Measurements from ENCODE around the gene DEFB110.

DEFB110 gene

DNA sequence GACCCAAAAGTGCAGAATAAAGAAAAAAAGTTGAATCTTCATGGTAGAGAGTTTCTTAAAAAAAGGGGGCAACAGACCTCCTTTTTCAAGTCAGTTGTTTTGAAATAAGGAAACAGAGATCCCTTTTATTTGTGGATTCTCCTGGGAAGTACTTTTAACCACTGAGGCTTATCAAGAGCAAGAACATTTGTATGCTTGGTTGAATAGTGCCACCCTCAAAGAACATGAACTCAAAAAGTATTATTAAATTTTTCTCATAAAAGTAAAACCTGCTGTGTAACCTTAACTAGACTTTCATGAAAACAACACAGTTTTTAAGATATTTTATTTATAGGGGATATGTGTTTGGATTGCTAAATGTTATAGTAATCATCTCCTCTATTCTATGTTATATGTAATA lies at the start of gene DEFB110:
Gene DEFB110 (minus strand): TSS at position 101 of the 400 bp plus-strand sequence. CDS start 59 bp downstream, at position 42.
- Histone ChIP-seq H3K27ac (ENCODE audit: low read depth in 2 of 2, low read length in 2 of 2) (no peak within 1 kb of the TSS), H3K9ac (ENCODE audit: low read depth in 1 of 2, low read length in 2 of 2) (no peak within 1 kb of the TSS), H3K4me3 (ENCODE audit: low read length in 2 of 2) (no peak within 1 kb of the TSS), H3K36me3 (ENCODE audit: control insufficient read depth in 2 of 2, insufficient read depth in 2 of 2, low read length in 2 of 2) (no peaks in the 10 kb centered on the region), H3K4me1 (ENCODE audit: control insufficient read depth in 2 of 2, insufficient read depth in 2 of 2, low read length in 2 of 2) (no peaks in the 10 kb centered on the region), H3K9me3 (ENCODE audit: control insufficient read depth in 2 of 2, low read length in 2 of 2) (no peaks in the 10 kb centered on the region), H3K27me3 (ENCODE audit: control insufficient read depth in 2 of 2, insufficient read depth in 2 of 2, low read length in 2 of 2) (no peaks in the 10 kb centered on the region)

DNA sequence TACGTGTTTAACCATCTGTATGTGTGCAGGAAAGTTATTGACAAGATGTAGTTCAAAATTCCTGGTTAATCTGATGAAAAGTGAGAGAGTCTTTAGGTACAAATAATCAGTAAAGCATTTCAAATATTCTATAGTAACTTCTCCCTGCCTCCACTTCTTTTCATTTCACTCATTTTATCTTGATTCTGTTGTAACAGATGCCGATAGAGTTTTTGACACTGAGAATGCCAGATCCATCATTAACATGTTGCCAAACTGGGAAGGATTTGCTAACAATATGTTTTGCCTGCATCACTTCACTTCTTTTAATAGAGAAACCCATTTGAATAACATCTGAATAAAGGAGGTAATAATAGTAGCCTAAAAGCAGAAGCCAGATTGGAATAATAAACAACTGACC lies 48.3 kb upstream of the DEFB110 start:
- Histone ChIP-seq H3K9ac (ENCODE audit: low read depth in 1 of 2, low read length in 2 of 2) (no peak overlapping the region), H3K27me3 (ENCODE audit: control insufficient read depth in 2 of 2, insufficient read depth in 2 of 2, low read length in 2 of 2) (no peaks in the 10 kb centered on the region), H3K9me3 (ENCODE audit: control insufficient read depth in 2 of 2, low read length in 2 of 2) (no peaks in the 10 kb centered on the region), H3K27ac (ENCODE audit: low read depth in 2 of 2, low read length in 2 of 2) (no peak overlapping the region), H3K36me3 (ENCODE audit: control insufficient read depth in 2 of 2, insufficient read depth in 2 of 2, low read length in 2 of 2) (no peaks in the 10 kb centered on the region), H3K4me3 (ENCODE audit: low read length in 2 of 2) (no peak overlapping the region), H3K4me1 (ENCODE audit: control insufficient read depth in 2 of 2, insufficient read depth in 2 of 2, low read length in 2 of 2) (no peaks in the 10 kb centered on the region)

DNA sequence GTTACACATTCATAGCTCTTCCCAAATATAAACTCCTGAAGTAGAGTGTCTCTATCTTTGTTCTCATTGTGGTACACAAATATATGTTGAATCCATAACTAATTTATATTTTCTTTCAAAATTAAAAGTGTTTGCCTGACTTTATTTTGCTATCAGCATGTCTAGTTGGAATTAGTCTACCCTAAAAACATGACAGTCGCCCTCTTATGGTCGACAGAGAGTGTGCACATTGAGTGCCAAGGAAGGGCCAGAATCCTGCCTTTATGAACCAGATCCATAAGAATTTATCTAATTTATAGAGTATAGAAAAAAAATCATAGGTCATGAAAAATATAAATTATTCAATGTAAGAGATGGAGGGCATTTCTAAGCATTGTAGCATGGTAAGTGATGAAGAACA lies 40.3 kb upstream of the DEFB110 start:
- Histone ChIP-seq H3K4me3 (ENCODE audit: low read length in 2 of 2) (no peak overlapping the region), H3K27ac (ENCODE audit: low read depth in 2 of 2, low read length in 2 of 2) (no peak overlapping the region), H3K9me3 (ENCODE audit: control insufficient read depth in 2 of 2, low read length in 2 of 2) (no peaks in the 10 kb centered on the region), H3K4me1 (ENCODE audit: control insufficient read depth in 2 of 2, insufficient read depth in 2 of 2, low read length in 2 of 2) (no peaks in the 10 kb centered on the region), H3K9ac (ENCODE audit: low read depth in 1 of 2, low read length in 2 of 2) (no peak overlapping the region), H3K27me3 (ENCODE audit: control insufficient read depth in 2 of 2, insufficient read depth in 2 of 2, low read length in 2 of 2) (no peaks in the 10 kb centered on the region), H3K36me3 (ENCODE audit: control insufficient read depth in 2 of 2, insufficient read depth in 2 of 2, low read length in 2 of 2) (no peaks in the 10 kb centered on the region)

DNA sequence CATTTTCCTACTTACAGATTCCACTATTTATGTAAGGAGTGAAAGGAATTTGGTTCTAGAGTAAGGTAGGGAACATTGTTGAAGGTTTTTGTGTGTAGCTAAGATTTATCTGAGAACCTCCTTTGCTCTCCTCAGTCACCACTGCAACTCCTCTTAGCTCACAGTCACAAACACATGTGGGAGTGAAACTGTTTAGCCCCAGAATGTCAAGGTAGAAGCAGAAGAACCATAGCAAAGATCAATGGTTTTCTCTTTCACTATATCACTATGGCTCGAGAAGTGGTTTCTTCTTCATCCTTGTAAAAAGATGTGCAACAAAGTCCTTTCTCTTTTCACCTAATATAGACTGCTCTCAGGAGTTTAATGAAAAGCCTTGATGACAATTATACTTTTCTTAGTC lies 34.4 kb upstream of the DEFB110 start:
- Histone ChIP-seq H3K4me3 (ENCODE audit: low read length in 2 of 2) (no peak overlapping the region), H3K9me3 (ENCODE audit: control insufficient read depth in 2 of 2, low read length in 2 of 2) (no peaks in the 10 kb centered on the region), H3K27ac (ENCODE audit: low read depth in 2 of 2, low read length in 2 of 2) (no peak overlapping the region), H3K9ac (ENCODE audit: low read depth in 1 of 2, low read length in 2 of 2) (no peak overlapping the region), H3K36me3 (ENCODE audit: control insufficient read depth in 2 of 2, insufficient read depth in 2 of 2, low read length in 2 of 2) (no peaks in the 10 kb centered on the region), H3K4me1 (ENCODE audit: control insufficient read depth in 2 of 2, insufficient read depth in 2 of 2, low read length in 2 of 2) (no peaks in the 10 kb centered on the region), H3K27me3 (ENCODE audit: control insufficient read depth in 2 of 2, insufficient read depth in 2 of 2, low read length in 2 of 2) (no peaks in the 10 kb centered on the region)

DNA sequence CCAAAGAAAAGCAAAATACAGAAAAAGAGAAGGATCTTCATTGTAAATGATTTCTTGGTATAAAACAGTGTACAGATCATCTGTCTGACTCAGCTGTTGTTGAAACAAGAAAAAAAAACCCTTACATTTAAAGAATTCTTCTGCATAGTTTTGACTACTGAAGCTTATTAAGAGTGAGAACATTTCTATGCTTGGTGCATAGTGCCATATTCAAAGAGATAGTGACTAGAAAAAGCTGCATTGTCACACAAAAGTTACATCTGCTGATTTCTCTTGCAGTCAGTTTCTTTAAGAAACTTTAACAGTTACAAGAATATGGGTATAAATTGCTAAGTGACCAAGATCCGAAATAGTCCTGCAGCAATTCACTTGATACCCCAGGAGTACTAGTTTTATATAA lies 28.0 kb upstream of the DEFB110 start, which contains the start of gene DEFB112:
Gene DEFB112 (minus strand): TSS at position 101 of the 400 bp plus-strand sequence. CDS start 60 bp downstream, at position 41.
- H3K27ac ChIP-seq (ENCODE audit: low read depth in 2 of 2, low read length in 2 of 2): no peak within 1 kb of the TSS
- no peaks in the 10 kb centered on the region for H3K27me3 ChIP-seq (ENCODE audit: control insufficient read depth in 2 of 2, insufficient read depth in 2 of 2, low read length in 2 of 2)
- H3K4me1 ChIP-seq (ENCODE audit: control insufficient read depth in 2 of 2, insufficient read depth in 2 of 2, low read length in 2 of 2): no peaks in the 10 kb centered on the region
- H3K4me3 ChIP-seq (ENCODE audit: low read length in 2 of 2): no peak within 1 kb of the TSS
- H3K9me3 ChIP-seq (ENCODE audit: control insufficient read depth in 2 of 2, low read length in 2 of 2): no peaks in the 10 kb centered on the region
- H3K9ac ChIP-seq (ENCODE audit: low read depth in 1 of 2, low read length in 2 of 2): no peak within 1 kb of the TSS
- H3K36me3 ChIP-seq (ENCODE audit: control insufficient read depth in 2 of 2, insufficient read depth in 2 of 2, low read length in 2 of 2): no peaks in the 10 kb centered on the region

DNA sequence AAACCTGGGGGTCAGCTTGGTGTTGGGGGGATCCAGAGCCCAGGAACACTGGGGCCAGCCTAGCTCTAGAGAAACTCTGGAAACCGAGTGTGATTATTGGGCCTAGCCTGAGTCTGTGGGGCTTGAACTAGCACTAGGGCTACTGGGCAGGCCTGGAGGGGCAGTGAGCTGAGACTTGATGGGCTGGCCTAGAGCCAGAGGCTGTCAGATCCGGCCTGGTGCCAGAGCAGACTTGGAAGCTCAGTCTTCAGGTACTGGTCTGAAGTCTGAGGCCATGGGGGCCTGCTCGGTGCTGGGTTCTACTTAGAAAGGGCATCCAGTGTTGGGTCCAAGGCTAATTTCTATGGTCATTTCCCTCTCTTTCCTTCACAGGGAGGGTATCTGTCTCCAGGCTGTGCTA lies 25.2 kb upstream of the DEFB110 start:
- Histone ChIP-seq H3K27me3 (ENCODE audit: control insufficient read depth in 2 of 2, insufficient read depth in 2 of 2, low read length in 2 of 2) (no peaks in the 10 kb centered on the region), H3K4me1 (ENCODE audit: control insufficient read depth in 2 of 2, insufficient read depth in 2 of 2, low read length in 2 of 2) (no peaks in the 10 kb centered on the region), H3K36me3 (ENCODE audit: control insufficient read depth in 2 of 2, insufficient read depth in 2 of 2, low read length in 2 of 2) (no peaks in the 10 kb centered on the region), H3K4me3 (ENCODE audit: low read length in 2 of 2) (no peak overlapping the region), H3K27ac (ENCODE audit: low read depth in 2 of 2, low read length in 2 of 2) (no peak overlapping the region), H3K9me3 (ENCODE audit: control insufficient read depth in 2 of 2, low read length in 2 of 2) (no peaks in the 10 kb centered on the region), H3K9ac (ENCODE audit: low read depth in 1 of 2, low read length in 2 of 2) (no peak overlapping the region)

DNA sequence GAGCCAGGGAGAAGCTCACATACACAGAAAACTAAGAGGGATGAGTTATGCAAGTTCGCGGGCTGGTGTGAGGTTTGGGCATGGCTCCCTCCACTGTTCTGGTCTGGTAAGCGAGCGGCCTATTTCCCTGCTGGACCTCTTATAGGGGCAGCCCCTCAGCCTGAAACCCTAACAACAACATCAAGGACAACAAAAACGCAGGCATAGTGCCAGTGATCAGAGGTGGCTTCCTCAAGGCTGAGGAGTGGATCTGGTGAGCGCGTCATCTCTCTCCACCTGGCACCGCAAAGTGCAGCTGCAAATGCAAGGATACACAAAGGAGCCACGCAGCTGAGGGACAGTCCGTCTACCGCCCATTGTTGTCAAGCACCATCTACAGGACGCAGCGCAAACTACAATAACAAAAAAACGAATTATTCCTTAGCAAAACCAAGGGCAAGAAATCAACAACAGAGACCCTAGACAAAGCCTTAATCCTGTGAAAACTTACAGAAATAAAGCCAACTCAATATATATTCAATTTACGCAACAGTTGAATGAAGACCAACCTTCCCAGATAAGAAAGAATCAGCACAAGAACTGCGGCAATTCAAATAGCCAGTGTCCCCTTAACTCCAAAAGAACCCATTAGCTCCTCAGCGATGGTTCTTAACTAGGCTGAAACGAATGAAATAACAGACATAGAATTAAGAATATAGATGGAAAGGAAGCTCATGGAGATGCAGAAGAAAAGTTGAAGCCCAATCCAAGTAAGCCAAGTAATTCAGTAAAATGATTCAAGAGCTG lies 9.2 kb upstream of the DEFB110 start:
- Histone ChIP-seq H3K4me3 (ENCODE audit: low read length in 2 of 2) (no peak overlapping the region), H3K4me1 (ENCODE audit: control insufficient read depth in 2 of 2, insufficient read depth in 2 of 2, low read length in 2 of 2) (no peaks in the 10 kb centered on the region), H3K9me3 (ENCODE audit: control insufficient read depth in 2 of 2, low read length in 2 of 2) (no peaks in the 10 kb centered on the region), H3K27me3 (ENCODE audit: control insufficient read depth in 2 of 2, insufficient read depth in 2 of 2, low read length in 2 of 2) (no peaks in the 10 kb centered on the region), H3K27ac (ENCODE audit: low read depth in 2 of 2, low read length in 2 of 2) (no peak overlapping the region), H3K9ac (ENCODE audit: low read depth in 1 of 2, low read length in 2 of 2) (no peak overlapping the region), H3K36me3 (ENCODE audit: control insufficient read depth in 2 of 2, insufficient read depth in 2 of 2, low read length in 2 of 2) (no peaks in the 10 kb centered on the region)

DNA sequence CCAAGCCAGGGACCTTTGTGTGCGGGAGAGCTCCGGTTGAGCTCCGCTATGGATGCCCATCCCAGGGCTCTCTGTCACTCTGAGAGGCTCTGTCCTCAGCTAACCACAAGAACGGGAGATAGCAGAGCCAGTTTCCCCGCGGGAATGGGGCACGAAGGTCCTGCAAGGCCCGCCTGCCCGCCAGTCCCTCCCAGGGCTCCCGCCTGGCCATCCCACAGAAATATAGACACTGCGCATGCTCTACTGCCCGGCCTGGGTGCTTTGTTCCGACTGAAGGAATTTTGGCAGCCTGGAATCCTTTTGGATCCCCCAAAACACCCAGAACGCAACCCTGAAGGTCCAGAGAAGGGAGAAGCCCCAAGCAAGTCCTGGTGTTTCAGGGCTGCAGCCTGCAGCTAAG lies 8.6 kb upstream of the DEFB110 start:
- Histone ChIP-seq H3K36me3 (ENCODE audit: control insufficient read depth in 2 of 2, insufficient read depth in 2 of 2, low read length in 2 of 2) (no peaks in the 10 kb centered on the region), H3K9ac (ENCODE audit: low read depth in 1 of 2, low read length in 2 of 2) (no peak overlapping the region), H3K27ac (ENCODE audit: low read depth in 2 of 2, low read length in 2 of 2) (no peak overlapping the region), H3K9me3 (ENCODE audit: control insufficient read depth in 2 of 2, low read length in 2 of 2) (no peaks in the 10 kb centered on the region), H3K4me1 (ENCODE audit: control insufficient read depth in 2 of 2, insufficient read depth in 2 of 2, low read length in 2 of 2) (no peaks in the 10 kb centered on the region), H3K4me3 (ENCODE audit: low read length in 2 of 2) (no peak overlapping the region), H3K27me3 (ENCODE audit: control insufficient read depth in 2 of 2, insufficient read depth in 2 of 2, low read length in 2 of 2) (no peaks in the 10 kb centered on the region)

DNA sequence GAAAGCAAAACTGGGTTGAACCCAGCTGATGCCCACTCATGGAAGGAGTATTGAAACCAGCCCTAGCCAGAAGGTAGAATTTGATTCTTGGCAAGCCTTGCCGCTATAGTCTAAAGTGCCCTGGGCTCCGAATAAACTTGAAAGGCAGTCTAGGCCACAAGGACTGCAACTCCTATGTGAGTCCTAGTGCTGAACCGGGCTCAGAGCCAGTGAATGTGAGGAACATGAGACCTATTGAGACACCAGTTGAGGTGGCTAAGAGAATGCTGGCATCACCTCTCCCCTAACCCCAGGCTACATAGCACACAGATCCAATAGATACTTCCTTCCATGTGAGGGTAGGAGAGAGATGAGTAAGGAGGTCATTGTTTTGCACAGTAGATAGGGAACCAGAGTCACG lies 3.5 kb upstream of the DEFB110 start:
- H3K27ac ChIP-seq (ENCODE audit: low read depth in 2 of 2, low read length in 2 of 2): no peak overlapping the region
- H3K4me3 ChIP-seq (ENCODE audit: low read length in 2 of 2): no peak overlapping the region
- H3K36me3 ChIP-seq (ENCODE audit: control insufficient read depth in 2 of 2, insufficient read depth in 2 of 2, low read length in 2 of 2): no peaks in the 10 kb centered on the region
- no peak overlapping the region for H3K9ac ChIP-seq (ENCODE audit: low read depth in 1 of 2, low read length in 2 of 2)
- H3K27me3 ChIP-seq (ENCODE audit: control insufficient read depth in 2 of 2, insufficient read depth in 2 of 2, low read length in 2 of 2): no peaks in the 10 kb centered on the region
- H3K9me3 ChIP-seq (ENCODE audit: control insufficient read depth in 2 of 2, low read length in 2 of 2): no peaks in the 10 kb centered on the region
- no peaks in the 10 kb centered on the region for H3K4me1 ChIP-seq (ENCODE audit: control insufficient read depth in 2 of 2, insufficient read depth in 2 of 2, low read length in 2 of 2)

DNA sequence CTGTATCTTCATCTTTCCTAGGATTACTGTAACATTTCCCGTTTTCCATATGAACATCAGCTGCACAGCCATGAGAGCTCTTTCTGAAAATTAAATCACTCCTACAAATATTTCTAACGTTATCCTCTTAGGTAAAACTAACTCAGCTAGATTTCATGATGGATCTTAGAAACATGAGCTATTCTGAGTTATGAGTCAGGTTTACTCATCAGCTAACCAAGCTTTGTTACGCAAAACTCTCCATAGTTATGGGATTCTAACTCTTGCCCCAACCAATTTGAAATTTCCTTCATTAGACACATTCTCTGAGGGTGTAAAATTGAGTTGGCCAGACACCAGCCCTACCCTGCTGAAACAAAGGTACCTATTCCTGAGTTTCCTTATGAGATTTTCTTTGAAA lies 14.0 kb downstream of the DEFB110 start:
- H3K9me3 ChIP-seq (ENCODE audit: control insufficient read depth in 2 of 2, low read length in 2 of 2): no peaks in the 10 kb centered on the region
- H3K4me1 ChIP-seq (ENCODE audit: control insufficient read depth in 2 of 2, insufficient read depth in 2 of 2, low read length in 2 of 2): no peaks in the 10 kb centered on the region
- no peak overlapping the region for H3K4me3 ChIP-seq (ENCODE audit: low read length in 2 of 2)
- no peak overlapping the region for H3K9ac ChIP-seq (ENCODE audit: low read depth in 1 of 2, low read length in 2 of 2)
- H3K27ac ChIP-seq (ENCODE audit: low read depth in 2 of 2, low read length in 2 of 2): no peak overlapping the region
- H3K27me3 ChIP-seq (ENCODE audit: control insufficient read depth in 2 of 2, insufficient read depth in 2 of 2, low read length in 2 of 2): no peaks in the 10 kb centered on the region
- H3K36me3 ChIP-seq (ENCODE audit: control insufficient read depth in 2 of 2, insufficient read depth in 2 of 2, low read length in 2 of 2): no peaks in the 10 kb centered on the region
